Keratinocyte (primary cell): ENCODE data around the gene CD74. TPM values are rescaled to one million over a fixed set of nuclear protein-coding genes. Genes with fewer than 3 reads are reported as not detected.

ENCODE experiments used
- DNase-seq: peaks from one replicate; pipeline ENCODE4 v3.0.0-alpha.2; 2011; ENCODE audit warnings: low read depth, missing footprints, low spot score
- FAIRE-seq: peaks from 2 replicates; lab custom pipeline; 2011; peaks lifted over from hg19 to GRCh38; lab: Jason Lieb, UNC
- H2AFZ ChIP-seq: 2 replicates; pipeline ENCODE4 v1.6.0; 2012; ENCODE audit warnings: low read length, control low read depth, inconsistent platforms; ENCODE audit not compliant: control insufficient read depth
- H3K27ac ChIP-seq: 2 replicates; pipeline ENCODE4 v1.5.1; 2011; ENCODE audit warnings: low read length; ENCODE audit not compliant: control insufficient read depth, insufficient read depth
- H3K27me3 ChIP-seq: 3 replicates; pipeline ENCODE4 v1.6.0; 2011; ENCODE audit warnings: low read length; ENCODE audit not compliant: control insufficient read depth, insufficient read depth; ENCODE audit errors: extremely low read depth
- H3K36me3 ChIP-seq, 2 experiments: 2 replicates in 1 of 2; 3 replicates in 1 of 2; pipeline ENCODE4 v1.5.1; 2011; ENCODE audit warnings: low read length in 2 of 2, mild to moderate bottlenecking in 1 of 2; ENCODE audit not compliant: control insufficient read depth in 2 of 2, insufficient read depth in 2 of 2; ENCODE audit errors: extremely low read depth in 1 of 2
- H3K4me1 ChIP-seq: 3 replicates; pipeline ENCODE4 v1.5.1; 2011; ENCODE audit warnings: low read length; ENCODE audit not compliant: control insufficient read depth, insufficient read depth; ENCODE audit errors: extremely low read depth
- H3K4me2 ChIP-seq: 3 replicates; pipeline ENCODE4 v1.6.0; 2011; ENCODE audit warnings: low read depth, low read length; ENCODE audit not compliant: control insufficient read depth, insufficient read depth; ENCODE audit errors: extremely low read depth
- H3K4me3 ChIP-seq, 3 experiments: fragments of 200-600 bp in 1 of 3; sonication (generic) in 1 of 3; 2 replicates in 2 of 3; 3 replicates in 1 of 3; pipeline ENCODE4 v1.5.1; 2011 to 2016; ENCODE audit warnings: low read length in 3 of 3, mild to moderate bottlenecking in 3 of 3, control low read depth in 2 of 3, inconsistent platforms in 1 of 3, low read depth in 1 of 3, mixed read lengths in 1 of 3, mixed run types in 1 of 3, moderate library complexity in 1 of 3; ENCODE audit not compliant: control insufficient read depth in 2 of 3, insufficient read depth in 2 of 3; ENCODE audit errors: extremely low read depth in 1 of 3
- H3K79me2 ChIP-seq: 2 replicates; pipeline ENCODE4 v1.6.0; 2012; ENCODE audit warnings: low read length; ENCODE audit not compliant: control insufficient read depth, insufficient read depth
- H3K9ac ChIP-seq: 3 replicates; pipeline ENCODE4 v1.6.0; 2011; ENCODE audit warnings: low read length; ENCODE audit not compliant: control insufficient read depth, insufficient read depth; ENCODE audit errors: extremely low read depth
- H3K9me1 ChIP-seq: 3 replicates; pipeline ENCODE4 v1.6.0; 2011; ENCODE audit warnings: low read length; ENCODE audit not compliant: control insufficient read depth, insufficient read depth; ENCODE audit errors: extremely low read depth
- H3K9me3 ChIP-seq: 2 replicates; pipeline ENCODE4 v1.5.1; 2012; ENCODE audit warnings: low read depth, low read length; ENCODE audit not compliant: control insufficient read depth
- H4K20me1 ChIP-seq: 3 replicates; pipeline ENCODE4 v1.6.0; 2011; ENCODE audit warnings: low read length; ENCODE audit not compliant: control insufficient read depth, insufficient read depth; ENCODE audit errors: extremely low read depth
- CTCF ChIP-seq, 3 experiments: IDR thresholded peaks in 1 of 3; conservative IDR thresholded peaks in 1 of 3; optimal IDR thresholded peaks in 1 of 3; 2 replicates in 2 of 3; 3 replicates in 1 of 3; pipeline versions ENCODE3 to v1.5.1; 2011; ENCODE audit warnings: low read length in 3 of 3, mild to moderate bottlenecking in 3 of 3, moderate library complexity in 2 of 3, control low read depth in 1 of 3, inconsistent platforms in 1 of 3; ENCODE audit not compliant: insufficient read depth in 2 of 3; ENCODE audit errors: extremely low read depth in 1 of 3
- EZH2 ChIP-seq: IDR thresholded peaks from one replicate; pipeline ENCODE4 v1.6.1; 2012; ENCODE audit warnings: inconsistent platforms, mild to moderate bottlenecking, low read length, moderate library complexity
- dilution Hi-C: fragments of 300-500 bp; cut with MboI; formaldehyde crosslinking; loops from one replicate; pipeline ENCODE4 v1.7.0; 2020; ENCODE audit warnings: low sequenced_read_pairs; ENCODE audit not compliant: extremely low pct_ligation_motif_present
- polyA plus RNA-seq, 5 experiments: library from polyadenylated mRNA; depleted of rRNA in 3 of 5; stranded (reverse) in 3 of 5; stranded (forward) in 1 of 5; unstranded in 1 of 5; fragments of >200 nt; gene quantifications; 1 replicate in 1 of 5; 2 replicates in 3 of 5; 3 replicates in 1 of 5; pipeline versions ENCODE4 v1.2.1 to v1.2.3, GENCODE V29; 2011 to 2012; ENCODE audit warnings: missing spikeins in 2 of 5, low read depth in 1 of 5, low replicate concordance in 1 of 5

The CD74 gene
- polyA plus RNA-seq, 1 donor (not counting 4 experiments of a cell fraction or from before 2014, with no cell fraction given) = 0.71 TPM

- Histone ChIP-seq H3K4me1 (no peaks in the 10 kb centered on the region), H3K27me3 (no peaks in the 10 kb centered on the region), H3K27ac (no peak overlapping the region), H4K20me1 (no peaks in the 10 kb centered on the region), H3K9me3 (no peaks in the 10 kb centered on the region), H2AFZ (no peak overlapping the region), H3K4me3 (no peak overlapping the region), H3K36me3 (no peaks in the 10 kb centered on the region), H3K9me1 (no peaks in the 10 kb centered on the region), H3K4me2 (no peak overlapping the region), H3K9ac (no peak overlapping the region), H3K79me2 (no peaks in the 10 kb centered on the region)
- dilution Hi-C loops = no loop called here
- FAIRE-seq = no peak
- no peak for DNase-seq
- TF ChIP-seq CTCF (optimal IDR thresholded peaks at IDR 0.05 in 1 of 3, IDR thresholded peaks at IDR 0.05 in 1 of 3, conservative IDR thresholded peaks at IDR 0.05 in 1 of 3; ENCODE audit: extremely low read depth in 1 of 3, insufficient read depth in 2 of 3, low read length in 3 of 3) (no peak), EZH2 (no peak)
Measured at GRCh38 chr5:150408231-150408943, 4.3 kb downstream of the CD74 start.

GRCh38 chr5:150407096-150407720 lies 5.5 kb downstream of the CD74 start:
- Histone ChIP-seq H3K79me2 (no peaks in the 10 kb centered on the region), H2AFZ (no peak overlapping the region), H3K4me3 (no peak overlapping the region), H3K27ac (no peak overlapping the region), H3K4me2 (no peak overlapping the region), H4K20me1 (no peaks in the 10 kb centered on the region), H3K36me3 (no peaks in the 10 kb centered on the region), H3K9me3 (no peaks in the 10 kb centered on the region), H3K4me1 (no peaks in the 10 kb centered on the region), H3K27me3 (no peaks in the 10 kb centered on the region), H3K9ac (no peak overlapping the region), H3K9me1 (no peaks in the 10 kb centered on the region)
- no peak for FAIRE-seq
- TF ChIP-seq CTCF (optimal IDR thresholded peaks at IDR 0.05 in 1 of 3, IDR thresholded peaks at IDR 0.05 in 1 of 3, conservative IDR thresholded peaks at IDR 0.05 in 1 of 3; ENCODE audit: extremely low read depth in 1 of 3, insufficient read depth in 2 of 3, low read length in 3 of 3) = no peak
- TF ChIP-seq EZH2 = no peak
- dilution Hi-C loops = no loop called here
- DNase-seq = no peak
